ENCODE measurements around the gene PCCB.

PCCB gene

DNA sequence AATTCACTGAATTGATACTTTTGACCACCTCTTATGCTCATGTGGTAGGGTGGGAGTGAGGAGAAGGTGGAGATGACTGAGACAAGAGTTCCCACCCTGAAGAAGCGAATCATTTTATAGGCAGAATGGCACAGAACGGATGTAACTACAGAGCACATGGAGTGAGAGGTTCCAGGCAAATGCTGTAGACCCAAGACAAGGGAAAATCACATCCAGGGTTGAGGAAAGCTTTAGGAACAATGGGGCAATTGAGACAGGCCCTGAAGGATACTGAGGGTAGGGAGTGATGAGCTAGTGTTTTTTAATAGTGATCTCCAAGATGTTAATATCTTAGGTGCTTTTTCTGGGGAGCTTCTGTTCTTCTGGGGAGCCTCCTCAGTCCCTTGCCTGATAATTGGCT, 8.1 kb downstream of the PCCB start:
- no peak for ATAC-seq
- no peak for TF ChIP-seq OSR1 (CRISPR knock-in tag; IDR thresholded peaks at IDR 0.05)
- no peak for TF ChIP-seq RARB (CRISPR knock-in tag; IDR thresholded peaks at IDR 0.05)

DNA sequence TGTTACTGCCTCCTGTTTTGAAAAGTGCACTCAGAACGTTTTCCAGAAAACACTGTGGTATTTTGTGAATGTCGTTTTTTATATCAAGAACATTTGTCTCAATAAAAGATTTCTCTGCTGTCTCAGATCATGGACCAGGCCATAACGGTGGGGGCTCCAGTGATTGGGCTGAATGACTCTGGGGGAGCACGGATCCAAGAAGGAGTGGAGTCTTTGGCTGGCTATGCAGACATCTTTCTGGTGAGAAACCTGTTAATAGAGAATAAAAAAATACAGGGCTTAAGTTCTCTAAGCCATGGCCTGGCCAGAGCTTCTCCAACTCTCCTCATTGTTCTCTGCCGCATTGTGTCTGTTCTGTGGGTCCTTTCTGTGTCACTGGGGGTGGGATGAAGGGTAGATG, 11.7 kb downstream of the PCCB start:
- TF ChIP-seq, protein P1, sequence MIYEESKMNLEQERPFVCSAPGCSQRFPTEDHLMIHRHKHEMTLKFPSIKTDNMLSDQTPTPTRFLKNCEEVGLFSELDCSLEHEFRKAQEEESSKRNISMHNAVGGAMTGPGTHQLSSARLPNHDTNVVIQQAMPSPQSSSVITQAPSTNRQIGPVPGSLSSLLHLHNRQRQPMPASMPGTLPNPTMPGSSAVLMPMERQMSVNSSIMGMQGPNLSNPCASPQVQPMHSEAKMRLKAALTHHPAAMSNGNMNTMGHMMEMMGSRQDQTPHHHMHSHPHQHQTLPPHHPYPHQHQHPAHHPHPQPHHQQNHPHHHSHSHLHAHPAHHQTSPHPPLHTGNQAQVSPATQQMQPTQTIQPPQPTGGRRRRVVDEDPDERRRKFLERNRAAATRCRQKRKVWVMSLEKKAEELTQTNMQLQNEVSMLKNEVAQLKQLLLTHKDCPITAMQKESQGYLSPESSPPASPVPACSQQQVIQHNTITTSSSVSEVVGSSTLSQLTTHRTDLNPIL (CRISPR knock-in tag; IDR thresholded peaks at IDR 0.05; ENCODE audit: low read depth): no peak
- TF ChIP-seq ISL1 (CRISPR knock-in tag; IDR thresholded peaks at IDR 0.05) (no peak), ZC3H10 (CRISPR knock-in tag; IDR thresholded peaks at IDR 0.05) (no peak), CSDC2 (CRISPR knock-in tag; IDR thresholded peaks at IDR 0.05) (no peak), OSR1 (CRISPR knock-in tag; IDR thresholded peaks at IDR 0.05) (no peak), TOX (CRISPR knock-in tag; IDR thresholded peaks at IDR 0.05; ENCODE audit: borderline replicate concordance) (no peak), BACH2 (CRISPR knock-in tag; IDR thresholded peaks at IDR 0.05; ENCODE audit: borderline replicate concordance) (no peak), PPARA (CRISPR knock-in tag; IDR thresholded peaks at IDR 0.05; ENCODE audit: borderline replicate concordance) (no peak), TCF4 (CRISPR knock-in tag; IDR thresholded peaks at IDR 0.05; ENCODE audit: borderline replicate concordance) (no peak), GLIS3 (CRISPR knock-in tag; IDR thresholded peaks at IDR 0.05) (no peak), ZNF8 (CRISPR knock-in tag; IDR thresholded peaks at IDR 0.05) (no peak), RARB (CRISPR knock-in tag; IDR thresholded peaks at IDR 0.05) (no peak), ARNTL (CRISPR knock-in tag; IDR thresholded peaks at IDR 0.05; ENCODE audit: borderline replicate concordance, low read depth) (no peak), ESRRG (CRISPR knock-in tag; IDR thresholded peaks at IDR 0.05) (no peak), ZFP3 (CRISPR knock-in tag; IDR thresholded peaks at IDR 0.05) (no peak), SNAI2 (CRISPR knock-in tag; IDR thresholded peaks at IDR 0.05) (no peak)
- TF ChIP-seq, protein P2, sequence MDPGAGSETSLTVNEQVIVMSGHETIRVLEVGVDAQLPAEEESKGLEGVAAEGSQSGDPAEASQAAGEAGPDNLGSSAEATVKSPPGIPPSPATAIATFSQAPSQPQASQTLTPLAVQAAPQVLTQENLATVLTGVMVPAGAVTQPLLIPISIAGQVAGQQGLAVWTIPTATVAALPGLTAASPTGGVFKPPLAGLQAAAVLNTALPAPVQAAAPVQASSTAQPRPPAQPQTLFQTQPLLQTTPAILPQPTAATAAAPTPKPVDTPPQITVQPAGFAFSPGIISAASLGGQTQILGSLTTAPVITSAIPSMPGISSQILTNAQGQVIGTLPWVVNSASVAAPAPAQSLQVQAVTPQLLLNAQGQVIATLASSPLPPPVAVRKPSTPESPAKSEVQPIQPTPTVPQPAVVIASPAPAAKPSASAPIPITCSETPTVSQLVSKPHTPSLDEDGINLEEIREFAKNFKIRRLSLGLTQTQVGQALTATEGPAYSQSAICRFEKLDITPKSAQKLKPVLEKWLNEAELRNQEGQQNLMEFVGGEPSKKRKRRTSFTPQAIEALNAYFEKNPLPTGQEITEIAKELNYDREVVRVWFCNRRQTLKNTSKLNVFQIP (CRISPR knock-in tag; IDR thresholded peaks at IDR 0.05; ENCODE audit: borderline replicate concordance, low read depth): no peak
- TF ChIP-seq, protein P3, sequence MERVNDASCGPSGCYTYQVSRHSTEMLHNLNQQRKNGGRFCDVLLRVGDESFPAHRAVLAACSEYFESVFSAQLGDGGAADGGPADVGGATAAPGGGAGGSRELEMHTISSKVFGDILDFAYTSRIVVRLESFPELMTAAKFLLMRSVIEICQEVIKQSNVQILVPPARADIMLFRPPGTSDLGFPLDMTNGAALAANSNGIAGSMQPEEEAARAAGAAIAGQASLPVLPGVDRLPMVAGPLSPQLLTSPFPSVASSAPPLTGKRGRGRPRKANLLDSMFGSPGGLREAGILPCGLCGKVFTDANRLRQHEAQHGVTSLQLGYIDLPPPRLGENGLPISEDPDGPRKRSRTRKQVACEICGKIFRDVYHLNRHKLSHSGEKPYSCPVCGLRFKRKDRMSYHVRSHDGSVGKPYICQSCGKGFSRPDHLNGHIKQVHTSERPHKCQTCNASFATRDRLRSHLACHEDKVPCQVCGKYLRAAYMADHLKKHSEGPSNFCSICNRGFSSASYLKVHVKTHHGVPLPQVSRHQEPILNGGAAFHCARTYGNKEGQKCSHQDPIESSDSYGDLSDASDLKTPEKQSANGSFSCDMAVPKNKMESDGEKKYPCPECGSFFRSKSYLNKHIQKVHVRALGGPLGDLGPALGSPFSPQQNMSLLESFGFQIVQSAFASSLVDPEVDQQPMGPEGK (CRISPR knock-in tag; IDR thresholded peaks at IDR 0.05; ENCODE audit: borderline replicate concordance): no peak
- TF ChIP-seq, protein P4, sequence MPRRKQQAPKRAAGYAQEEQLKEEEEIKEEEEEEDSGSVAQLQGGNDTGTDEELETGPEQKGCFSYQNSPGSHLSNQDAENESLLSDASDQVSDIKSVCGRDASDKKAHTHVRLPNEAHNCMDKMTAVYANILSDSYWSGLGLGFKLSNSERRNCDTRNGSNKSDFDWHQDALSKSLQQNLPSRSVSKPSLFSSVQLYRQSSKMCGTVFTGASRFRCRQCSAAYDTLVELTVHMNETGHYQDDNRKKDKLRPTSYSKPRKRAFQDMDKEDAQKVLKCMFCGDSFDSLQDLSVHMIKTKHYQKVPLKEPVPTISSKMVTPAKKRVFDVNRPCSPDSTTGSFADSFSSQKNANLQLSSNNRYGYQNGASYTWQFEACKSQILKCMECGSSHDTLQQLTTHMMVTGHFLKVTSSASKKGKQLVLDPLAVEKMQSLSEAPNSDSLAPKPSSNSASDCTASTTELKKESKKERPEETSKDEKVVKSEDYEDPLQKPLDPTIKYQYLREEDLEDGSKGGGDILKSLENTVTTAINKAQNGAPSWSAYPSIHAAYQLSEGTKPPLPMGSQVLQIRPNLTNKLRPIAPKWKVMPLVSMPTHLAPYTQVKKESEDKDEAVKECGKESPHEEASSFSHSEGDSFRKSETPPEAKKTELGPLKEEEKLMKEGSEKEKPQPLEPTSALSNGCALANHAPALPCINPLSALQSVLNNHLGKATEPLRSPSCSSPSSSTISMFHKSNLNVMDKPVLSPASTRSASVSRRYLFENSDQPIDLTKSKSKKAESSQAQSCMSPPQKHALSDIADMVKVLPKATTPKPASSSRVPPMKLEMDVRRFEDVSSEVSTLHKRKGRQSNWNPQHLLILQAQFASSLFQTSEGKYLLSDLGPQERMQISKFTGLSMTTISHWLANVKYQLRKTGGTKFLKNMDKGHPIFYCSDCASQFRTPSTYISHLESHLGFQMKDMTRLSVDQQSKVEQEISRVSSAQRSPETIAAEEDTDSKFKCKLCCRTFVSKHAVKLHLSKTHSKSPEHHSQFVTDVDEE (CRISPR knock-in tag; IDR thresholded peaks at IDR 0.05): no peak
- ATAC-seq: no peak

DNA sequence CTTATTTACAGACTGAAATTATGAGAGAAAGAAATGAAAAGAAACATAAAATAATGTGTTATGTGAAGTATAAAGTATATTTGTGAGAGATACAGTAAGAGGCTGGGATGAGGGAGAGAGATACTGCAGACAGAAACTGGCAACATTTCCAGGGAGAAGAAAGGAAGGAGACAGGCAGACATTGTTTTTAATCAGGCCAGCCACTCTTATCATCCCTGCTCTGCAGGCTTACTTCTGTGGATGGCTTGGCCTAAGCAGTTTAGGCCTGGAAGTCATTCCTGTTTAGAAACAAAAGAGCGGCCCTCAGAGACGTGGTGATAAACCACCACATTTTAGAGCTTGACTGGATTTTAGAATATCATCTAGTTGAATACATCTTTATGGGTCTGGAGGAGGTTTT, 12.4 kb downstream of the PCCB start:
- TF ChIP-seq CSDC2 (CRISPR knock-in tag; IDR thresholded peaks at IDR 0.05) (no peak), SNAI2 (CRISPR knock-in tag; IDR thresholded peaks at IDR 0.05) (no peak), ZFP3 (CRISPR knock-in tag; IDR thresholded peaks at IDR 0.05) (no peak), GLIS3 (CRISPR knock-in tag; IDR thresholded peaks at IDR 0.05) (no peak), ARNTL (CRISPR knock-in tag; IDR thresholded peaks at IDR 0.05; ENCODE audit: borderline replicate concordance, low read depth) (no peak)
- TF ChIP-seq, protein P2 (CRISPR knock-in tag; IDR thresholded peaks at IDR 0.05; ENCODE audit: borderline replicate concordance, low read depth): no peak
- no peak for ATAC-seq

DNA sequence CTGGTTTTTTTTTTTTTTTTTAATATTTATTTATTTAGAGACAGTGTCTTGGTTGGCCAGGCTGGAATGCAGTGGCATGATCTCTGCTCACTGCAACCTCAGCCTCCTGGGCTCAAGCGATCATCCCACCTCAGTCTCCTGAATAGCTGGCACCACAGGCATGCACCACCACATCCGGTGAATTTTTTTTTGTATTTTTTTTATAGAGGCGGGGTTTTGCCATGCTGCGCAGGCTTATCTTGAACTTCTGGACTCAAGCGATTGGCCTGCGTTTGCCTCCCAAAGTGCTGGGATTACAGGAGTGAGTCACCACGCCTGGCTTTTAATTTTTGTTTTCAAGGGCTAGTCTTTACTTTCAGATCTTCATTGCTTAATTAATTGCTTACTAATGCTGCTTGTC, 13.1 kb downstream of the PCCB start:
- no peak for ATAC-seq
- TF ChIP-seq, protein P4 (CRISPR knock-in tag; IDR thresholded peaks at IDR 0.05): no peak

- peak; percentile 78 for ATAC-seq
Measured at GRCh38 chr3:136266468-136267125, 16.5 kb downstream of the PCCB start.
